Neural progenitor cell (in vitro differentiated cells): ENCODE results near the gene OOSP2.

ENCODE experiments used
- EZH2 ChIP-seq: fragments of 200-600 bp; sonication (generic); IDR thresholded peaks from 2 replicates; pipeline ENCODE4 v1.6.1; 2017; ENCODE audit warnings: antibody characterized with exemption, mild to moderate bottlenecking, moderate library complexity
- EZH2phosphoT487 ChIP-seq: fragments of 200-600 bp; sonication (generic); IDR thresholded peaks from 2 replicates; pipeline ENCODE4 v1.6.1; 2017; ENCODE audit warnings: antibody characterized with exemption

- TF ChIP-seq EZH2: no peak
- no peak for TF ChIP-seq EZH2phosphoT487
Measured at GRCh38 chr11:59990421-59990820, 49.8 kb upstream of the OOSP2 start.
